Breast epithelium (tissue), 3 donors: Measurements from ENCODE around the gene WDHD1.

Experiments
- POLR2A ChIP-seq: fragments of 450-650 bp; IDR thresholded peaks from one replicate; pipeline ENCODE4 v1.6.1; 2016; ENCODE audit warnings: antibody characterized with exemption, mild to moderate bottlenecking, moderate library complexity
- POLR2AphosphoS5 ChIP-seq, 3 donors: sonication (generic); formaldehyde crosslinking; IDR thresholded peaks; one replicate each; pipeline ENCODE4 v1.6.1; 2017; ENCODE audit warnings: antibody characterized with exemption in 3 of 3
- TF ChIP-seq, protein P1 (sequence below), 3 donors: fragments of 450-650 bp; IDR thresholded peaks; one replicate each; pipeline ENCODE4 v1.5.1; 2016 to 2017; ENCODE audit warnings: antibody characterized with exemption in 3 of 3, mild to moderate bottlenecking in 3 of 3, moderate library complexity in 3 of 3

DNA sequence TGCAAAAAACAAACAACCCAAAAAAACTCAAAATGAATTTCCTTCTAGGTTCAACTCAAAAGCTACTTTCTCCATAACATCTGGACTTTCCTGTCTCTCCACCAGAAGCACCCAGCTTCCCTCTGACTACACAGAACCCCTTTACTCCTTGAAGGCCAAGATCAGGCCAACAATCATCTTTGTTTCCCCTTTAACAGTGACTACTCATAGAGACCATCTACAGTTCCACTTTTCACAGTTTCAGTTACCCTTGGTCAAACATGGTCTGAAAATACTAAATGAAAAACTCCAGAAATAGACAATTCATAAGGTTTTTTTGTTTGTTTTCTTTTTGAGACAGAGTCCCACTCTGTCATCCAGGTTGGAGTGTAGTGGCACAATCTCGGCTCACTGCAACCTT, 136.1 kb downstream of the WDHD1 start:
- TF ChIP-seq, protein P1, sequence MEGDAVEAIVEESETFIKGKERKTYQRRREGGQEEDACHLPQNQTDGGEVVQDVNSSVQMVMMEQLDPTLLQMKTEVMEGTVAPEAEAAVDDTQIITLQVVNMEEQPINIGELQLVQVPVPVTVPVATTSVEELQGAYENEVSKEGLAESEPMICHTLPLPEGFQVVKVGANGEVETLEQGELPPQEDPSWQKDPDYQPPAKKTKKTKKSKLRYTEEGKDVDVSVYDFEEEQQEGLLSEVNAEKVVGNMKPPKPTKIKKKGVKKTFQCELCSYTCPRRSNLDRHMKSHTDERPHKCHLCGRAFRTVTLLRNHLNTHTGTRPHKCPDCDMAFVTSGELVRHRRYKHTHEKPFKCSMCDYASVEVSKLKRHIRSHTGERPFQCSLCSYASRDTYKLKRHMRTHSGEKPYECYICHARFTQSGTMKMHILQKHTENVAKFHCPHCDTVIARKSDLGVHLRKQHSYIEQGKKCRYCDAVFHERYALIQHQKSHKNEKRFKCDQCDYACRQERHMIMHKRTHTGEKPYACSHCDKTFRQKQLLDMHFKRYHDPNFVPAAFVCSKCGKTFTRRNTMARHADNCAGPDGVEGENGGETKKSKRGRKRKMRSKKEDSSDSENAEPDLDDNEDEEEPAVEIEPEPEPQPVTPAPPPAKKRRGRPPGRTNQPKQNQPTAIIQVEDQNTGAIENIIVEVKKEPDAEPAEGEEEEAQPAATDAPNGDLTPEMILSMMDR (IDR thresholded peaks at IDR 0.05) = no peak
- TF ChIP-seq POLR2AphosphoS5 (IDR thresholded peaks at IDR 0.05) (no peak), POLR2A (no peak)
